IMR-90 (cell line): ENCODE results near the gene MAN1C1. TPM values are rescaled to one million over a fixed set of nuclear protein-coding genes. Genes with fewer than 3 reads are reported as not detected.
"Not testable (repeated sequence)": the region's sequence is repeated elsewhere in the genome, so short reads cannot be mapped to it uniquely, and the experiment has no call there.

ENCODE experiments used
- ATAC-seq: fragments of 200-7000 bp; cut with Tn5 transposase; 2 replicates; pipeline ENCODE4 v1.9.1; 2020; ENCODE audit warnings: low read depth, mild to moderate bottlenecking, moderate library complexity
- BruUV-seq: library from RNA; stranded (reverse); fragments of 400-500 nt; replicated peaks from 2 replicates; lab custom pipeline; 2021; lab: Mats Ljungman, UMichigan
- CTCF ChIA-PET: fragments of 300-600 bp; formaldehyde crosslinking; extraction: SDS; loops from one replicate; lab custom pipeline; 2021; ENCODE audit warnings: antibody characterized with exemption; lab: Yijun Ruan, JAX
- POLR2A ChIA-PET: fragments of 300-600 bp; sonication (Branson Sonifier 250); formaldehyde crosslinking; loops from one replicate; lab custom pipeline; 2022; ENCODE audit warnings: antibody characterized with exemption; ENCODE audit not compliant: unreplicated experiment; lab: Charles Lee
- DNase-seq: peaks from one replicate; pipeline ENCODE4 v3.0.0; 2013
- H2AFZ ChIP-seq: replicated peaks from 2 replicates; pipeline ENCODE3; 2013; ENCODE audit warnings: low read length, mild to moderate bottlenecking; ENCODE audit not compliant: poor library complexity
- H2AK5ac ChIP-seq: 2 replicates; pipeline ENCODE4 v1.6.1; 2013; ENCODE audit warnings: low read depth, low read length, inconsistent platforms
- H2AK9ac ChIP-seq: replicated peaks from 2 replicates; pipeline ENCODE3; 2013; ENCODE audit warnings: mild to moderate bottlenecking, low read depth, low read length, moderate library complexity; ENCODE audit not compliant: poor library complexity
- H2BK120ac ChIP-seq: 2 replicates; pipeline ENCODE4 v1.6.1; 2013; ENCODE audit warnings: low read depth, low read length, inconsistent platforms
- H2BK15ac ChIP-seq: 3 replicates; pipeline ENCODE4 v1.6.1; 2013; ENCODE audit warnings: low read depth, low read length, inconsistent platforms
- H2BK20ac ChIP-seq: 2 replicates; pipeline ENCODE4 v1.6.1; 2013; ENCODE audit warnings: low read depth, mild to moderate bottlenecking, inconsistent platforms, low read length, moderate library complexity
- H2BK5ac ChIP-seq: 2 replicates; pipeline ENCODE4 v1.6.1; 2013; ENCODE audit warnings: mild to moderate bottlenecking, low read depth, low read length, inconsistent platforms; ENCODE audit not compliant: poor library complexity, severe bottlenecking
- H3K14ac ChIP-seq: replicated peaks from 2 replicates; pipeline ENCODE4 v1.6.1; 2013; ENCODE audit warnings: low read depth, low read length, inconsistent platforms
- H3K18ac ChIP-seq: 2 replicates; pipeline ENCODE4 v1.6.1; 2013; ENCODE audit warnings: low read depth, low read length, control low read depth
- H3K23ac ChIP-seq: 2 replicates; pipeline ENCODE4 v1.6.1; 2013; ENCODE audit warnings: low read depth, low read length, inconsistent platforms
- H3K27ac ChIP-seq: 2 replicates; pipeline ENCODE4 v1.5.1; 2013; ENCODE audit warnings: mild to moderate bottlenecking, control low read depth, low read length; ENCODE audit not compliant: insufficient read depth
- H3K27me3 ChIP-seq: 2 replicates; pipeline ENCODE4 v1.6.1; 2013; ENCODE audit warnings: low read length; ENCODE audit not compliant: control insufficient read depth, insufficient read depth
- H3K36me3 ChIP-seq: 2 replicates; pipeline ENCODE4 v1.6.1; 2013; ENCODE audit warnings: low read length, mixed read lengths; ENCODE audit not compliant: control insufficient read depth, insufficient read depth
- H3K4ac ChIP-seq: 2 replicates; pipeline ENCODE4 v1.6.1; 2013; ENCODE audit warnings: low read depth, low read length, inconsistent platforms
- H3K4me1 ChIP-seq: 2 replicates; pipeline ENCODE4 v1.6.1; 2013; ENCODE audit warnings: low read length, mixed read lengths; ENCODE audit not compliant: control insufficient read depth, insufficient read depth
- H3K4me2 ChIP-seq: 2 replicates; pipeline ENCODE4 v1.6.1; 2013; ENCODE audit warnings: low read depth, mild to moderate bottlenecking, control low read depth, low read length, moderate library complexity
- H3K4me3 ChIP-seq: 2 replicates; pipeline ENCODE4 v1.5.1; 2013; ENCODE audit warnings: low read depth, mild to moderate bottlenecking, control low read depth, low read length, moderate library complexity; ENCODE audit not compliant: insufficient read depth
- H3K56ac ChIP-seq: 2 replicates; pipeline ENCODE4 v1.6.1; 2013; ENCODE audit warnings: low read length, inconsistent platforms; ENCODE audit not compliant: insufficient read depth; ENCODE audit errors: extremely low read depth
- H3K79me1 ChIP-seq, 2 experiments: 2 replicates each; pipeline ENCODE4 v1.6.1; 2013; ENCODE audit warnings: low read length in 2 of 2, inconsistent platforms in 1 of 2, low read depth in 1 of 2
- H3K9ac ChIP-seq: 2 replicates; pipeline ENCODE4 v1.6.1; 2013; ENCODE audit warnings: low read depth, low read length, control low read depth
- H3K9me1 ChIP-seq: 2 replicates; pipeline ENCODE4 v1.6.1; 2013; ENCODE audit warnings: low read length, inconsistent platforms; ENCODE audit not compliant: insufficient read depth
- H3K9me3 ChIP-seq: 2 replicates; pipeline ENCODE4 v1.6.1; 2013; ENCODE audit warnings: low read length; ENCODE audit not compliant: control insufficient read depth, insufficient read depth
- H4K20me1 ChIP-seq: 2 replicates; pipeline ENCODE4 v1.6.1; 2013; ENCODE audit warnings: low read length, inconsistent platforms; ENCODE audit not compliant: insufficient read depth
- H4K5ac ChIP-seq: 2 replicates; pipeline ENCODE4 v1.6.1; 2013; ENCODE audit warnings: mild to moderate bottlenecking, low read depth, low read length, control low read depth
- H4K8ac ChIP-seq, 2 experiments: 2 replicates each; pipeline ENCODE4 v1.6.1; 2013; ENCODE audit warnings: low read depth in 2 of 2, low read length in 2 of 2, control low read depth in 1 of 2, inconsistent platforms in 1 of 2
- H4K91ac ChIP-seq: 2 replicates; pipeline ENCODE4 v1.6.1; 2013; ENCODE audit warnings: low read depth, low read length, inconsistent platforms; ENCODE audit not compliant: insufficient read depth
- WGBS, 2 experiments: methylation state at CpG; one replicate each; pipeline versions ENCODE4 v1.1.5 to v1.1.7; 2013; ENCODE audit warnings: missing lambda C conversion rate in 2 of 2; ENCODE audit not compliant: insufficient read length in 1 of 2; ENCODE audit errors: extremely low coverage in 2 of 2; 5-methylcytosine and 5-hydroxymethylcytosine counted together
- dilution Hi-C: fragments of 300-500 bp; cut with HindIII; formaldehyde crosslinking; loops from one replicate; pipeline ENCODE4 v1.14.3; 2018; ENCODE audit warnings: low sequenced_read_pairs; ENCODE audit not compliant: unreplicated experiment
- in situ Hi-C: fragments of 300-500 bp; cut with MboI; formaldehyde crosslinking; loops from 3 replicates; pipeline ENCODE4 v1.14.3; 2019; ENCODE audit warnings: low sequenced_read_pairs, inconsistent platforms, mixed read lengths
- intact Hi-C: fragments of 100-400 bp; cut with micrococcal nuclease; formaldehyde crosslinking; loops from 2 replicates; pipeline ENCODE4 v1.10.0; 2022
- polyA plus RNA-seq, 3 experiments: library from polyadenylated mRNA; depleted of rRNA; stranded (reverse); fragments of >200 nt; gene quantifications; 2 replicates each; pipeline ENCODE4 v1.2.3, GENCODE V29; 2012; ENCODE audit warnings: low replicate concordance in 1 of 3
- total RNA-seq: library from RNA; depleted of rRNA; stranded (reverse); fragments of >200 nt; gene quantifications from 2 replicates; pipeline ENCODE4 v1.2.3, GENCODE V29; 2012

The MAN1C1 gene
- total and polyA plus RNA-seq, 2 of the 4 experiments (the other 2 are of a cell fraction) = 3.2 to 11.3 TPM

- H3K27ac ChIP-seq, H2BK20ac ChIP-seq, in situ Hi-C loops, H4K20me1 ChIP-seq, H3K4me3 ChIP-seq, H4K8ac ChIP-seq, H2BK15ac ChIP-seq, H3K36me3 ChIP-seq, intact Hi-C loops, H3K56ac ChIP-seq, H2AFZ ChIP-seq, H3K9ac ChIP-seq, DNase-seq, CTCF ChIA-PET, H3K18ac ChIP-seq, H3K4ac ChIP-seq, dilution Hi-C loops, H3K9me1 ChIP-seq, H3K4me1 ChIP-seq, ATAC-seq, H4K91ac ChIP-seq, H3K14ac ChIP-seq, H3K9me3 ChIP-seq, BruUV-seq, H3K23ac ChIP-seq, POLR2A ChIA-PET, H2BK5ac ChIP-seq, H2BK120ac ChIP-seq, H3K4me2 ChIP-seq, H3K79me1 ChIP-seq, H2AK9ac ChIP-seq, H4K5ac ChIP-seq: not testable (repeated sequence)
- WGBS, 2 experiments = 74% methylated on average over 3 of the region's 5 CpGs; no CpG with 5 or more reads in 1 of the 2 experiments
- Histone ChIP-seq H3K27me3 (peaks cover 12% of the 10 kb centered on the region), H2AK5ac (peak overlapping the region; percentile 39; the same call in 1 of the 2 replicates)
These were observed 15.5 kb upstream of the MAN1C1 start for GRCh38 chr1:25600971-25601699.

GRCh38 chr1:25603779-25604538 lies 12.6 kb upstream of the MAN1C1 start:
- H3K27me3 ChIP-seq, intact Hi-C loops, H4K20me1 ChIP-seq, dilution Hi-C loops, H3K56ac ChIP-seq, H3K36me3 ChIP-seq, in situ Hi-C loops, H2AK9ac ChIP-seq, POLR2A ChIA-PET, H3K79me1 ChIP-seq, H2BK15ac ChIP-seq, H4K8ac ChIP-seq, H2AFZ ChIP-seq, H3K9ac ChIP-seq, ATAC-seq, H3K4me2 ChIP-seq, H2BK20ac ChIP-seq, H3K14ac ChIP-seq, H4K91ac ChIP-seq, H3K9me3 ChIP-seq, H3K4me1 ChIP-seq, H3K23ac ChIP-seq, H3K27ac ChIP-seq, BruUV-seq, H2AK5ac ChIP-seq, H3K4ac ChIP-seq, H4K5ac ChIP-seq, CTCF ChIA-PET, H3K9me1 ChIP-seq, H2BK120ac ChIP-seq, DNase-seq, H3K4me3 ChIP-seq, H2BK5ac ChIP-seq, H3K18ac ChIP-seq: not testable (repeated sequence)
- WGBS, 2 experiments = no CpG with 5 or more reads among the region's 55 CpGs
